ENCODE data around the gene ELL.

Gene ELL

DNA sequence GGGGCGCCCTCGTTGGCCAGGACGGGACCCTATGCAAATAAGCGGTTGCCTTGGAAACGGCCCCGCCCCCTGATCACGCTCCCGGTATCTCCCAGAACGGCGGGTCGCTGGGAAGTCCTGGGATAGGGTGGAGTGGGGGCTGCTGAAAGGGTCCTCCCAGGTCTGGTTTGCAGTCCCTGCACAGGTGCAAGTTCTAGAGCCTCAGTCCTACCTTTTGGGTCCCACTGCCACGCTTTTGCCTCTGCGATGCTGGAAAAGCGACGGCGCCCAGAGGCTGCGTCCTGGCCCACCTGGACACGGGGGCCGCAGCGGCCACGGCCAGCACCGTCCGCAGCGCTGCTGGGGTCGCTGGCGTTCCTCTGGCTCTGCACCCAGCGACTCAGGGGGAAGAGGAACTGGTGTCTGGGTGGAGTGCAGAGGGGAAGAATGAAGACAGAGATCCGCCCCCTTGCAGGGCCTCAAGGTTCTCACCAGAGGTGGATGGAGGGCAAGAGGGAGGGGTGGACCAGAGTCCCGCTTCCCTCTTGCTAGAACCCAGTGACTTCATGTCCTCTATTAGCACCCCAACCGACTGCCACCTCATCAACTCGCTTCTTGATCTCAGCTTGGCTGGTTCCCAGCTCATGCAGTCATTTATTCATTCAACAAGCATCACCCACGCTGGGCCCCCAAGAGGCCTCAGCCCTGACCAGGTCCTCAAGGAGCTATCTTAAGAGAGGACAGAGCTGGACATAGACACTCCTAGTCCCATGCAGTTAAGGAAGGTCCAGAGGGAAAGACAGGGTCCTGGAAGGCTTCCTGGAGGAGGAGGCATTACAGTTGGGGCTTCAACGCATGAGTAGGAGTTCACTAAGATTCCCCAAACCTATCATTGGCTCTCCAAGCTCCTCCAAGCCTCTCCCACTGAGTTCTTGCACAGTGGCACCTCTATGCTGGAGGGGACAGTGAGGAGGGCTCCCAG is 124.3 kb downstream of the ELL start, which contains the start of gene LRRC25:
LRRC25 (minus strand) TSS at position 381 of the 961 bp plus-strand sequence. CDS start 659 bp downstream, outside the sequence.
- DNase-seq (ENCODE audit: low read depth), result no peak

GRCh38 chr19:18396471-18397241 is 125.2 kb downstream of the ELL start:
- no peak for DNase-seq (ENCODE audit: low read depth)

DNA sequence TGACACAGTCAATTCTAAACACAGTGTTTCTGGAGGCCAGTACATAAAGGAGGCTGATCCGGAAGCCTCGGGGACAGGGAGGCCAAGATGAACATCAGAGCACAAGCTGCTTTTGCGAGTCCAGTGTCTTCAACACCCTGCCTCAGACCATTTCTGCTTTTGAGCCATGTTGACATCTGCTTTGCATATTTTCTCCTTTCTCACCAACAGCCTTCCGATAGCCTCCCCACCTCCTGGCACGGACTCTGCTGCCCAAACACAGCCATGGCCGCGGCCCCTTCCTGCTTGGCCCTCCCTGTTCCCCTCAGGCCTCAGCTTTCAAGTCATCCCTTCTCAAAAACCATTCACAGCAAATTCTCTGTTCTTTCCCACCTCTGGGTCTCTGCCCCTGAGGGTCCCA is 128.0 kb downstream of the ELL start:
- DNase-seq (ENCODE audit: low read depth), result no peak

- DNase-seq (ENCODE audit: low read depth), result no peak
Observed at GRCh38 chr19:18392926-18393325, 128.9 kb downstream of the ELL start.

Data from fibroblast of the conjunctiva (primary cell).